GM19238 (cell line): Measurements from ENCODE around the gene KDM1A.

ENCODE experiments used
- DNase-seq: peaks from one replicate; pipeline ENCODE4 v3.0.0; 2011; ENCODE audit warnings: low spot score; ENCODE audit not compliant: insufficient read length

KDM1A gene

DNA sequence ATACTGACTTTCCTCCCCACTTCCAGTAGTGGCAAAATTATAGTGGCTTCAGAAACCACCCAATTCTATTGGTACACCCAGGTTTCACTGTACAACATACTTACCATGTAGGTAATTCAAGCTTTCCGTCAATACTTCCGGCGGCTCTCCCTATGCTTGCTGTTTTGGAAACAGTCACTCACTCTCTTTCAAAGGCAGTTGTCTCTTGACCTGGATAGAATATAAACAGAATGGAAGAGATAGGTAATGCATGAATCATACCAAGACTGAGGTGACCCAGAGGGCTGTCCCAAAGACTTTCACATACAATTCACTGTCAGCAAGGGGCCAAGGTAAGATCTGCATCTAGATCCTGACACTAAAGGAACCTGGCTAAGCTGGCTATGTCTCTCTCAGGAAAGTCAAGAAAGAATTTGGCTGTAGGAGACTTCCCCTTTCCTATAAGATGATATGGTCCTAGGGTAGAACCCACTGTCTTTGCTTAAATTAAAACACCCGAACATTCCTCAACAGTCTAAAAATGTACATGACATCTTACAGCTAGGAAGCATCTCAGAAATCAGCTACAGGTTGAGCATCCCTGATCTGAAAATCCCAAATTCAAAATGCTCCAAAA lies 89.8 kb downstream of the KDM1A start:
- no peak for DNase-seq

DNA sequence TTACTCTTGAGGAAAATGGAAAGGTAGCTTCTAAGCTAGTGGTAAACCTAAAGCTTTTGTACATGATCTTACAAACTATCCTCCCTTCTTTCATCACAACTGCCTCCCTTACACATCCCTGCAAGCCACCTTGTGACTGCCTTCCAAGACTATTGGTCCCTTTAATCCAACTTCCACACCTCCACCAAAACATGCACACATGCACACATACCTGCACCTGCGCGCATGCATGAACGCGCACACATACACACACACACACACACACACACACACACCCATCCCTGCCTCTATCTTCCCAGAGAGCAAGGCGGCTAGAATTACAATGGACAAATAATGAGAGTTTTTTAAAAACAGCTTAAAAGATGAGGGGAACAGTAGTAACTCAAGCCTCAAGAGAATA lies 91.1 kb downstream of the KDM1A start:
- no peak for DNase-seq

DNA sequence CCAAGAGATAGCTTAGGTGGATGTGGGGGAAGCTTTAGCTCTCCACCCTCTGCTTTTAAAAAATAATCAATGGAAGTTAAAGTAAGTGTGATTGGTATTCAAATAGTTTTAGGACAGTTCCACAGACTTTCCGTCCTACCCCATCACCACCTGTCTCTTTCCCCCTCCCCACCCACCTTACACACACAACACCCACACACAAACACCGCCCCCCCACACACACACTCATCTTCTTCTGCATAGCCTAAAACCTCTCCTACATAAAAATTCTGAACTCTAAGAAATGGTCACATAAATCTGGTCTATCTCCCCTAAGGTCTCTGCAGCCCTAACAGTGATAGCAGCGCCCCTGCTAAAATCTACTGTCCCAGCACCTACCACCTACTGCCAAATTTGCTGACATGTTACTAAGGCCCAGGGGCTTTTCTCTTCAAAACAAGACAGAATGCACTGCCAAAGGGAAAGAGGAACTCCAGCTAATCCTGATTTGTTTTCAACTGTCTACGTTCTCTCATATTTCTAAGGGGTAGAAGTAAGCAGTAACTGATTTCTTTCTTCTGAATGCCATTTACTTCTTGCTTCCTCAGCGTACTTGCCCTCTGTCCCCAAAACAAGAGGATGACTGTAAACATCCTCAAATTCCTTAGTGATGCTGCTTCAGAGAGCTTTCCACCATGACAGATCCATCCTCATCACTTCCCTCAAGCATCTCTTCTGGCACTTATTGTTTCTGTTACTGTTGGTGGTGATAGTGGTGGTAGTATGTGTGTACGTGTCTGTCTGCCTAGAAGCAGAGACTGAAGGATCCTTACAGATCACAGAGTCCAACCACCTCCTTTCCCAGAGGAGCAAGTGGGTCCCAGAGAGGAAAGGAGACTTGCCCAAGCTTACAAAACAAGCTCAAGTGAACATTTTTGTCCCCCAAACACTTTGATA lies 92.6 kb downstream of the KDM1A start:
- no peak for DNase-seq

DNA sequence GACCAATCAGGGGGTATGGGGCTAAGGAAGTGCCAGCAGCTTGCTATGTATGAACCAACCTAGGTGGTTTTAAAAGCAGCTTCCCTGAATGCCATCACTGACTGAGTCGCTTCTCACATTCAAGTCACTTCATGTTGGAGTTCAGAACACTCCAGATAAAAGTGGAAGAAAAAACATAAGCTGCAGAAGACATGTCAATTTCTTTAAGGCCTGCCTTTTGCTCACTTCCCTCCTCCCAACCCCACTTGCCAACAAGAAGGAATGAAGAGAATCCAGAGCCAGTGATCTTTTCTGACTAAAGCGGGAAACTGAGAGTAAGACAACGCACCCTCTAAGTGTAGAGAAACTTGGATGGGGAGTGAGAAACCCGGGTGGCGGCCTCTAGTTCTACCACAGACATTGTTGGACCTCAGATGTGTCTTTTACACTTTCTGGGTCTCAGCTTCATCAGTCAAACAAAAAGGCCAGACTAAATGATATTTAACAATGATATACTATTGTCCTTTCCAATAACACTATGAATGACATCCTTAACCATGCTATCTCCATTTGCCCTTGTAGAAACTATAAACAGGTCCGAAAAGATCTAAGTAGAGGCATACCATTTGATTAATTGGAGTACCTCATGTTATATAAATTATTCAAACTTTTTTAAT lies 95.3 kb downstream of the KDM1A start:
- no peak for DNase-seq

DNA sequence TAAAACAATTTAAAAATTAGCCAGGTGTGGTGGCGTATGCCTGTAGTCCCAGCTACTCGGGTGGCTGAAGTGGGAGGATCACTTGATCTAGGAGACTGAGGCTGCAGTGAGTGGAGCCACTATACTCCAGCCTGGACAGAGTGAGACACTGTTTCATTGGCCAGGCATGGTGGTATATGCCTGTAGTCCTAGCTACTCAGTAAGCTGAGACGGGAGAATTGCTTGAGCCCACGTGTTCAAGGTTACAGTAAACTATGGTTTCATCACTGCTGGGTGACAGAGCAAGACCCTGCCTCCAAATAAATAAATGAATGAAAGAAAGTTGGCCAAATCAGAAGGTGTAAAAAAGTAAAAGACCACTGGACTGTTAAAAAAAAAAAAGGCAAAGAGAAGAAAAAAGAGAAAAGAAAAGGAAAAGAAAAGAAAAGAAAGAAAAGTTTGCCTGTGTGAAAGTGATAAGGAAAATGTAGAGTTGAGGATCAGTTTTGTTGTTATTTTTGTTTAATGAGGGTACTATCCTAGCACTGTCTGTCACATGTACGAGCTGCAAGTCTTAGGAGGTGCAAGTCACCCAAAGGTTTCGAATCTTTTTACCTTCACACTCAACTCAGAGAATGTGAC lies 97.1 kb downstream of the KDM1A start:
- DNase-seq: no peak

DNA sequence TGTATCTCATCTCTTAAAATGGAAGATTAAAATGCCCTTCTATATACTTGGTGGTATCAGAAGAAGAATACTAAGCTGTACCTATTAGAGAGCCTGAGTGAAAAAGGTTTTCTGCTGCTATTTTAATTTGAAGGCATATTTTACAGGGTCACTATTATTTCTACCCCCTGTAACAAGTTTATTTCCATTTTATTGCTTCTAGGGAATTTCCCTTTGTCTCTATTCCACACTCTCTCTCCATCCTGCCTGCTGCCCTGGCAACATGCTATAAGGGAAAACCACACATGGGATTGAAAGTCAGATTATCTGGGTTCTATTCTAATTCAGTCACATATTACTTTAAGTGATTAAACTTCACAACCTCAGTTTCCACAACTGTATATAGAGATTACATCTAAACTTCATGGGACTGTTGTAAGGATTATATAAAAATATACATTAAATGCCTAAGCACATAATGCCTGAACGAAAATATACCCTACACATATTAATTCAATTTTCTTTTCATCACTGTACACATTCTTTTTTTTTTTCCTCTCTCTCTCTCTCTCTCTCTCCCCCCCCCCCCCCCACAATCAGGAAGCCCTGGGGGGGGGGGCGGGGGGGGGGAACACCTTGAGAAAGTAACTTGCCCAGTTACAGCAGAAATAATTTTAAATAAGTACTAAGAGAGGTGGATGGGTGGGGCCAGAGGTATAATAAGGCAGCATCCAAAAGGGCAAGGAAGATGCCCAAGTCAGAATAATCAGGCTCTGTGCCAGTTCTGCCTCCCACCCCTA lies 97.8 kb downstream of the KDM1A start:
- no peak for DNase-seq

DNA sequence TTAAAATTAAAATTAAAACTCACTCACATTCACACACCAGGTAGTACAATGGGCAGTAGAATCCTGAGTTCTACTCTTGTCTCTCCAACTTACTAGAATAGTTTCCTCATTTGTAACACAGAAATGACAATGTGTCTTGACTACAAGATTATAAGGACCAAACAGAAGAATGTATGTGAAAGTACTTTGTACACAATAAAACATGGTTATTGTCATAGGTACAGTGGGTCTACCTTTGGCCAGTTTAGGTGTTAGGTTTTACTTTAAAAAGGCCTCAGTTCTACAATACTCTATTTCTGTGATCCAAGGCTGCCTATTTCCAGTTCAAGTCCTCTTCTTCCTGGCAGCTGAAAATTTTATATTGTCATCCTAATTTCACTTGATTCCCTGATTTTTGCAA lies 99.1 kb downstream of the KDM1A start:
- DNase-seq: no peak

DNA sequence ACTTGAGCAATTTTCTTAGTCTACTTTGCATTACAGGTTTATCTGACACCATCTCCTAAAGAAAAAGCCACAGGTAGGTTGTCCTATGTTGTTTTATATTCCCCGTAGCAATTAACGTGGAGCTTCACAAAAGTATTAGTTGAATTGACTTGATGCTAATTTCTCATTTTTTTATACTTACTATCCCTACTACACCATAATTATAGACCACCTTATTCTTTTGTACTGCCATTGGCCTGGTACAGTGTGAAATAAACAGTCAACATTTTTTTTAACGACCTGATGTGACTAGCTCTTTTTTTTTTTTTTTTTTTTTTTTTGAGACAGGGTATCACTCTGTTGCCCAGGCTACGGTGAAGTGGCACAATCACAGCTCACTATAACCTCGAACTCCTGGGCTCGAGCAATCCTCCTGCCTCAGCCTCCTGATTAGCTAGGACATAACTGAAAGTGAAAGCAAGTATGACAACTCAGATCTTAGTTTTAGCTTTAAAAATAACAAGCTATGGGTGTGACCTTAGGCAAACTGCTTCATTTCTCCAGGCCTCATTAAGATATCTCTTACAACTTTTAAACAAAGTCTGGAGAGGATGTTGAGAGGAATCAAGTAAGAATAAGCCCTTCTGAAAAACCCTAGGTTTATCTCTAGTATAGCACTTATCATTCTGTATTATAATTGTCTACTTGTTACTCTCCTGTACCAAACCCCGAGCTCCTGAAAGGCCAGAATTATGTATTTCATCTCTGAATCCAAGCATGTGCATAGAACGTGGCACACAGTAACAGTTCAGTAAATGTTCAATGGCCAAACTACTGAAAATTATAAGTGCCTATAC lies 99.9 kb downstream of the KDM1A start:
- no peak for DNase-seq

DNA sequence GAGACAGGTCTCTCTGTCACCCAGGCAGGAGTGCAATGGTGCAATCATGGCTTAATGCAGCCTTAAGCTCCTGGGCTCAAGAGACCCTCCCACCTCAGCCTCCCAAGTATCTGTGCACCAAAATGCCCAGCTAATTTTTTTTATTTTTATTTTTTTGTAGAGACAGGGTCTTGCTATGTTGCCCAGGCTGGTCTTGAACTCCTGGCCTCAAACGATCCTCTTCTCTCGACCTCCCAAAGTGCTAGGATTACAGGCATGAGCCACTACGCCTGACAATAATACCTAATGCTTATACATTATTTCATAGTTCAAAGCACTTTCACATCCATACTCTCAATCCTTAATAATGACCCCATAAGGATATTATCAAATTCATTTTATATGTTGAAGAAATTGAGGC lies 101.1 kb downstream of the KDM1A start:
- no peak for DNase-seq

DNA sequence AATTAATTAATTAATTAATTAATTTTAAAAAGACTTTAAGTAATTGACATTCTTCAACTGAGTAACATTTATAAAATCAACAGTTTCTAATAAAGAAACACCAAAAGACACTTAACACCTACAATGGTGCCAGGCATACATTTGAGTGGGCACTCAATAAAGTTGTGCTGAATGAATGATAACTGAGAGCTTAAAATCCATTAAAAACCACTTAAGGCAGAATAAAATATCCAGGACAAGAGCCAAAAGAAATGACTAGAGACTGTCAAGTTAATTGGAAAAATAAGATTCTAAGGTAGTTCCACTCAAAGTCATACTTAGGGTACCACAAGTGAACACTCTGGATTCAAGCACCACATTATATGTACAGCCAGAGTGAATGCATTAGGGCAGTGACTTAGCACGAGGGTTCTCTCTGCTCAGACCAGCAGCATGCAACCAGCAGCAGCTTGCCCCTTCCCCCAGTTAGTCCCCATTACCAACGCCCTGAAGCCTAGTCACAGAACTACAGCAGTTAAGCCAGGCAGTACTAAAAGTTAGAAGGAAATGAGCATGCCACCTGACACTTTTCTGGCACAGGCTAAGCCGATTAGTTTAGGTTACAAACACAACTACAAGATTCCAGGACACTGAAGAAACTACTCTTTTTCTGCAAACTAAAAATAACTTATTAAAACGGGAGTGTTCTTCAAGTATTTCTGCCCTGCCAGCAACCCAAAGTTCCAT lies 102.9 kb downstream of the KDM1A start:
- no peak for DNase-seq

DNA sequence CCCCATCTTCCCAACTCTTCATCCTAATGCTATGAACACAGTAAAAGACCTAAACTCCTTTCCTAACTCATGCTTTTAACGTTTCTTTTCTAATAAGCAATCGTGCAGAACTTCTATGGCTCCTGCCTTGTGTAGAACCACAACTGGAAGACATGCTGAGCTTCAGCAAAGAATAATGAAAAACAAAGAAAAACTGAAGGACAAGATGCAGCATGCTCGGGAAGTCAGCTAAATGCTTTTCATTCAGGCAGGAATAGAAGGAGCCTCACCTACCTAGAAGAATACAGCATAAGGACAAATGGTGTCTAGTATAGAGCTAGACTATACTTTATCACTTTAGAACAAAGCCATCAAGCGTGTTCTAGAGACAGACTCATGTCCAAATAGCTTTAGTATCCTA lies 103.5 kb downstream of the KDM1A start:
- no peak for DNase-seq

DNA sequence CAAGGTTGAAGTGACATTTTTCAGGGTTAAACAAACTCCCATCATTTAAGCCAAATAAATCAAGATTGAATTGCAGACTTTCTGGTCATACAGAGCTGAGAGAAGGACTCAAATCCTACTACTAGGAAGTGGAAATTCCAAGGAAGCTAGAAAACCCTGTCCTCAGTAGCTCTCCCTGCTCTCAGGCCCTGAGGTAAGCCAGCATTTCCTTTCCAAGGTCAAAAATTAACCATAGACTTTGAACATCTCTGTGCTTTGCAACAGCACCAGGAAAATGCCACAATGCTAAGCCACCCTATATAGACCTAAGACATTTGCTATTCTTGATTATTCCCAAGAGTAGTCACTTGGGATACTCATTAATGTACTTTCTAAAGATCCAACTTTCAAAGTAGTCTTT lies 104.3 kb downstream of the KDM1A start:
- no peak for DNase-seq

DNA sequence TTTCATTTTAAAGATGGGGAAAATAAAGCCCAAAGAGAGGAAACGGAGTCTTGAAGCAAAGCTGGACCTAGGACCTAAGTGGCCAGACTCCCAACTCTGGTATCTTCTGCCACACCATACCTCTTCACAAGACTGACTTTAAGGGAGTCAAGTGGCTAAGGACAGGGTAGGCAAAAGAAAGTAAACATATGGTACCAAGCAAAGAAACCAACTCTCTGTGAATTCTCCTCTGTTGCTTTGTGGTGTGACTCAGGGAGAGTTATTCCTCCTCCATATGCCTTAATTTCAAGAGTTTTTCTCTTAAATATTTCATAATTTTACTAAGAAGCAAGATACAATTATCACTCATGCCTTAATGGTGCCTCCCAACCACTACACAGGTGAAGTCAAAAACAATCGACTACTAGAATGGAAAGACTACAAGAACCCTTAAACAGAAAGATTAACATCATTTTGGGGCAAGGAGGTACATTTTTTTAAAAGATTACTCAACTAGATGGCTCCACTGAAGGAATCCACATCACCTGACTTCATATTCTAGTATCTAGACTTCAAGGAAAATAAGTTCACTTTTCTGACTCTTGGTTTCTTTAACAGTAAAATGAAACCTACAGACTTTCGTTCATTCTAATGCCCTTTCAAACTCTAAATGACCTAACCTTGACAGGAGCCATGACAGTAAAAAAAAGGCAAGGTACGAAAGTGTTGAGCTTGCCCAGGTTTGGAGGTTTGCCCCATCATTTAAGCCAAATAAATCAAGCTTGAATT lies 105.2 kb downstream of the KDM1A start:
- no peak for DNase-seq

DNA sequence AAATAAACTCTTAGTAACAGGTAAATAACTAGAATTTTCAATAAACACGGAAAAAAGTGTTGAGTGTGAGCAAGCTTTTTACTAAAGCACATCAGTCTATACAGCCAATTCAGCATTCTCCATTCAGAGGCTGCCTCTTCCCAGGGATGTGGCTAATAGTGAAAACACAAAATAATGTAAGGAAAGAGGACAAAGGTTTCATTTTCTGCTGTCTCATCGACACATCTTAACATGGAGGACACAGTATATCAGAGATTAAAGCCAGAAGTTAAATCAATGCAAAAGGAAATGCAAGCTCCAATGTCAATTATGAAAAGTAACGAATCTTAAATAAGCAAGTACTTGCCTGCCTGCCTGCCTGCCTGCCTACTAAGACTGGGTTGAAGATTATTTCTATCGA lies 106.2 kb downstream of the KDM1A start:
- DNase-seq: no peak

DNA sequence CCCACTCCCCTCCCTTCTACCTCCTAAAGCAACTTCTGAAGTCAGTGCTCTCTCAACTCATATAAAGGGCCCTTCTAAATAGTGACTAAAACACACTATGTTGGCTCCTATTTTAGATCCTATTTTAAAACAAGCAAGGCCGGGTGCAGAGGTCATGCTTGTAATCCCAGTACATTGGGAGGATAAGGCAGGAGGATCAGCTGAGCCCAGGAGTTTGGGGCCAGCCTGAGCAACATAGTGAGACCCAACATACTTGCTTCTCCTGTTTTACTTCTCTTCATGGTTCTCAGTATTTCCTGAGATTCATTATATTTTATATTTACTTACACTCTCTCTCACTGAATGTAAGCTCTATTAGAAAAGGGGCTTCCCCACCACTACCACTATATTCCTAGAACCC lies 106.9 kb downstream of the KDM1A start:
- DNase-seq: no peak

DNA sequence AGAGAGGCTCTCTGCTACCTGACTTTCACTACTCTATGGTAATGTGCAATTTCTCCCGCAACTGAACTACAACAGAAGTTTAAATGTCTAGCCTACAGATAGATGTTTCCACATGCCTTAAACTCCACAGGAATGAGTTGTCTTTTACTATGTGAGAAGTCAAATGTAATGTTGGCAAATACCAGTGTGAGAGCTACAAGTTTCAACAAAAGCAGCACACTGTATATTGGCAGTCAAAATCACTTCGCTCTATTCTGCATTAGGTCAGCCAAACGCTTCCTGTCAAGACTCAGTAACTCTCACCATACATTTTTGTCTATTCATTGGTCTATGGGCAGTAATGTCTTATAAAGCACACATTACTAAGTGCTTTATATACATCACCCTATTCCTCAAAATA lies 107.5 kb downstream of the KDM1A start:
- DNase-seq: no peak

DNA sequence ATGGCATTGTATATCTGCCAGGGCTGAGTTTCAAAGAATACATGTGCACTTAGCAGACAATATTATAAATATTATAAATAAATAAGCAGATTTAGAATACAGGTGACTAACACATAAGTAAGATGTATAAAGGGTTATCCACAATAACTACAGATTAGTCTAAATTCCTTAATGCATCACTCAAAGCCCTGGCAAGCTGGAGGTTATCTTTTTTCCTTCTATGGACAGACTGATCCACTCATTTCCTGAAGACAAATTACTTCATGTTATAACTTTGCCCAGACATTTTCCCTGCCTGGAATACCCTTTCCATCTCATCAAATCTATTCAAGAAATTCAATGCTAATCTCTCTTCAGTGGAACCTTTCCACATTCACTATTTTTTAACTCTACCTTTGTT lies 110.6 kb downstream of the KDM1A start:
- no peak for DNase-seq

DNA sequence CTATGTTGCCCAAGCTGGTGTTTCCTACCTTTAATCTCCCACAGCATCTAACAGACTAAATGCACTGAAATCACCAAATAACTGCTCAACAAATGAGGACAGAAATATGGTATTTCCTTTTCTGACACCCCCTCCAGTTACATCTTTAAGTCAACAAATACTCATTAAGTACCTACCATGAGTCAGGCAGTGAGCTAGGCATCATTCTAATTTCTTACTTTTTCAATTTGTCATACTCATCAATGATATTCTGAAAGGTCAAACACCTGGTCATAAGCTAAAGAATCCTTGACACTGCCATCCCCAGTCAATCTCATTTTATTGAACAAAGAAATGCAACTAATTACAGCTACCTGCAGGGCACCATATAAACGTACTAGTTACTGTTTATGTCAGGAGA lies 112.8 kb downstream of the KDM1A start:
- no peak for DNase-seq
